Esophagus muscularis mucosa (tissue), 4 donors: ENCODE data around the gene LSM4. TPM values are rescaled to one million over a fixed set of nuclear protein-coding genes. Genes with fewer than 3 reads are reported as not detected.

ENCODE experiments used
- DNase-seq: peaks from one replicate; pipeline ENCODE4 v3.0.0-alpha.2; 2017; ENCODE audit errors: extremely low spot score
- H3K27ac ChIP-seq, 4 donors: fragments of 200-600 bp; sonication (generic); replicated peaks in 1 of 4; 1 replicate in 3 of 4; 2 replicates in 1 of 4; pipeline ENCODE4 v1.5.1; 2016 to 2019; ENCODE audit warnings: mild to moderate bottlenecking in 1 of 4
- H3K27me3 ChIP-seq, 4 donors: fragments of 200-600 bp; sonication (generic); one replicate each; pipeline versions ENCODE4 v1.5.1 to v1.6.0; 2016 to 2019
- H3K36me3 ChIP-seq, 4 donors: fragments of 200-600 bp; sonication (generic); one replicate each; pipeline ENCODE4 v1.5.1; 2016 to 2019
- H3K4me1 ChIP-seq, 4 donors: fragments of 200-600 bp; sonication (generic); one replicate each; pipeline ENCODE4 v1.5.1; 2016 to 2019
- H3K4me3 ChIP-seq, 4 donors: fragments of 200-600 bp; sonication (generic); 1 replicate in 2 of 4; 2 replicates in 2 of 4; pipeline ENCODE4 v1.5.1; 2016 to 2019; ENCODE audit warnings: mild to moderate bottlenecking in 4 of 4, moderate library complexity in 1 of 4
- H3K9me3 ChIP-seq, 4 donors: fragments of 200-600 bp; sonication (generic); 1 replicate in 3 of 4; 2 replicates in 1 of 4; pipeline ENCODE4 v1.5.1; 2016 to 2019
- CTCF ChIP-seq, 3 experiments: fragments of 200-600 bp in 2 of 3; fragments of 450-650 bp in 1 of 3; sonication (generic) in 2 of 3; IDR thresholded peaks; one replicate each; pipeline ENCODE4 v1.5.1; 2017 to 2019; ENCODE audit warnings: antibody characterized with exemption in 3 of 3, mild to moderate bottlenecking in 2 of 3, moderate library complexity in 1 of 3
- EP300 ChIP-seq: sonication (generic); formaldehyde crosslinking; IDR thresholded peaks from one replicate; pipeline ENCODE4 v1.6.1; 2017; ENCODE audit warnings: antibody characterized with exemption
- POLR2A ChIP-seq: fragments of 450-650 bp; IDR thresholded peaks from one replicate; pipeline ENCODE4 v1.6.1; 2017; ENCODE audit warnings: antibody characterized with exemption, moderate library complexity, mild to moderate bottlenecking, low read depth
- POLR2AphosphoS5 ChIP-seq, 2 donors: sonication (generic); formaldehyde crosslinking; IDR thresholded peaks; one replicate each; pipeline ENCODE4 v1.6.1; 2017; ENCODE audit warnings: antibody characterized with exemption in 2 of 2
- WGBS: methylation state at CpG from one replicate; pipeline ENCODE4 v1.1.5; 2018; 5-methylcytosine and 5-hydroxymethylcytosine counted together
- intact Hi-C: fragments of 100-400 bp; cut with DNase I; formaldehyde crosslinking; loops from one replicate; pipeline ENCODE4 v1.15.1; 2023
- total RNA-seq, 4 donors: library from RNA; depleted of rRNA; stranded (reverse); fragments of >200 nt; gene quantifications; one replicate each; pipeline versions ENCODE4 v1.1.0 to v1.2.1, GENCODE V29; 2016

The LSM4 gene
- total RNA-seq, 4 donors from 2014 or later = 86.8 to 116 (median 93.9) TPM

DNA sequence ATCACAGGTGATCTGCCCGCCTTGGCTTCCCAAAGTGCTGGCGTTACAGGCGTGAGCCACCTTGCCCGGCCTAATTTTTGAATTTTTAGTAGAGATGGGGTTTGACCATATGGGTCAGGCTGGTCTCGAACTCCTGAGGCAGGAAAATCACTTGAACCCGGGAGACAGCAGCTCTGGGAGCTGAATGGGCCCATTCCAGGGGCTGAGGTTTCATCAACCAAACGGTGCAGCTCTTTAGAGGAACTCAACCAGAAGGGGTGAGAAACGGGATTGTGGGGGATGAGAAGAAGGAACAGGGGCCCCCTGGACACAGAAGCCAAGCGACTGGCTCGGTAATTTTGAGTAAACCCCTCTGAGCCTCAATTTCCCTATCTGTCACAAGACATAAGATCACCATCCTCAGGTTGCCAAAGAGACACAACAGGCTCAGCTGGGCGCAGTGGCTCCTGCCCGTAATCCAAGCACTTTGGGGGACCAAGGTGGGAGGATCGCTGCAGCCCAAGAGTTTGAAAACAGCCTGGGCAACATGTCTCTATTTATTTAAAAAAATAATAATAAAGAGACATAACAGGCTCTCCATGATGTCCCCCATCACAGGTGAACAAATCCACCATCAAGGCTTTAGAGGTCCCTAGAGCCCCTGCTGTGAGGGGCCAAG is 49.2 kb downstream of the LSM4 start:
- H3K4me1 ChIP-seq = peaks cover 41 to 69% (median 63%) of the 10 kb centered on the region in 4 donors
- no peak overlapping the region for H3K4me3 ChIP-seq
- H3K27me3 ChIP-seq = no peaks in the 10 kb centered on the region
- H3K27ac ChIP-seq = peak overlapping the region; percentile 78 to 100 (median 100)
- 88% methylated on average over 13 of the region's 13 CpGs for WGBS
- TF ChIP-seq EP300 (no peak), POLR2AphosphoS5 (IDR thresholded peaks at IDR 0.05) (peak in 1 of 2 donors; percentile 40), POLR2A (no peak), CTCF (IDR thresholded peaks at IDR 0.05) (no peak)
- DNase-seq = no peak
- no peaks in the 10 kb centered on the region for H3K9me3 ChIP-seq
- intact Hi-C loops = loop anchor here (5.0 kb wide), 1 partner anchor 69 kb away; the partner anchor contains the start of gene PGPEP1
- peaks cover 3 to 25% (median 10%) of the 10 kb centered on the region in 4 donors for H3K36me3 ChIP-seq

DNA sequence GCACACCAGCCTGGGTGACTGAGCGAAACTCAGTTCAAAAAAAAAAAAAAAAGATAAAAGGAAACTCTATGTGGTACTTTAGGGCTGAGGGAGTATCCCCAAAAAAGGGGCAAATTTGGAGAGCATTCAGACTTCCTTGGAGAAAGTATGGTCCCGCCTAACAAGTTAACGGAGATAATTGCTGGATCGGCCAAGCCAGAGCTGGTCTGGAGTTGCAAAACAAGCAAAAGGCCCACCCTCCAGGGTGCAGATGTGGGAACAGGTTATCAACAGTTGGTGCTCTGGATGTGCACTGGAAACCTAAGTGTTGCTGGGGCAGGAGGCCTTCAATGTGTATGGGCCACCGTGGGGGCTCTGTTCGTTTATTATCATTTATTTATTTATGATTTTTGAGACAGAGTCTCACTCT is 51.4 kb downstream of the LSM4 start:
- H3K4me3 ChIP-seq = no peak overlapping the region
- intact Hi-C loops = loop anchor here (5.0 kb wide), 1 partner anchor 71 kb away; the partner anchor contains the start of gene PGPEP1
- no peaks in the 10 kb centered on the region for H3K27me3 ChIP-seq
- peaks cover 8 to 32% (median 20%) of the 10 kb centered on the region in 4 donors for H3K36me3 ChIP-seq
- no peak overlapping the region for H3K27ac ChIP-seq
- peaks cover 24 to 47% (median 41%) of the 10 kb centered on the region in 4 donors for H3K4me1 ChIP-seq
- TF ChIP-seq POLR2AphosphoS5 (IDR thresholded peaks at IDR 0.05) = no peak
- TF ChIP-seq CTCF (IDR thresholded peaks at IDR 0.05) = no peak
- TF ChIP-seq POLR2A = no peak
- TF ChIP-seq EP300 = no peak
- WGBS = 48% methylated on average over 6 of the region's 6 CpGs
- DNase-seq = no peak
- H3K9me3 ChIP-seq = no peaks in the 10 kb centered on the region

GRCh38 chr19:18270326-18270725 is 52.5 kb downstream of the LSM4 start:
- Histone ChIP-seq H3K4me3 (no peak overlapping the region), H3K36me3 (peaks cover 19 to 41% (median 31%) of the 10 kb centered on the region in 4 donors), H3K9me3 (no peaks in the 10 kb centered on the region), H3K27ac (no peak overlapping the region), H3K27me3 (no peaks in the 10 kb centered on the region), H3K4me1 (peaks cover 13 to 36% (median 30%) of the 10 kb centered on the region in 4 donors)
- TF ChIP-seq POLR2AphosphoS5 (IDR thresholded peaks at IDR 0.05) = no peak
- TF ChIP-seq POLR2A = no peak
- TF ChIP-seq CTCF (IDR thresholded peaks at IDR 0.05) = no peak
- TF ChIP-seq EP300 = no peak
- DNase-seq = no peak
- 91% methylated on average over 9 of the region's 9 CpGs for WGBS
- intact Hi-C loops = loop anchor here (5.0 kb wide), 1 partner anchor 72 kb away; the partner anchor contains the start of gene PGPEP1

DNA sequence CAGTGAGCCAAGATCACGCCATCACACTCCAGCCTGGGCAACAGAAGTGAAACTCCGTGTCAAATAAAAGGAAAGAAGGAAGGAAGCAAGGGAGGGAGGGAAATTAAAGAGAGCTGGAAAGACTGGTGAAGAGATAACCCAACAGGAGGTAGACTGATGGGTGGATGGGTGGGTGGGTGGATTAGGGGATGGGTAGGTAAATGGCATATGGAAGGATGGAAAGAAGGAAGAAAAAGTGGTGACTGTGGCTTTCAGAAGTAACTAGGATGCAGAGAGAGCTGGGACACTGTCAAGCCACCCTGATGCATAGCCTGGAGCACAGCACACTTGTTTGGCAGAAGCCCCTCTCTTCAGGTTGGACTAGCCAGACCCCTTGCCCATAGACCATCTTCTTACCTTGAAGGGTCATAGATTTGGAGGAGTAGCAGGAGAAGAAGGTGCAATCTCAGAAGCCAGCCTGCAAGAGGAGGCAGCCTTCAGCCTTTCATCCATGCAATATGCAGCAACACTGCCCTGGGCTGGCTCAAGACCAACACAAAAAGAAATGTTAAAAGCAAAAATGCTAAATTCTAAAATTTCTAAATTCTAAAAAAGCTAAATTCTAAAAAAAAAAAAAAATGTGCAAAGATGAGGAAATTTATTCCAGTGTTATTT is 53.7 kb downstream of the LSM4 start:
- peaks cover 2 to 25% (median 19%) of the 10 kb centered on the region in 4 donors for H3K4me1 ChIP-seq
- 74% methylated on average over 2 of the region's 2 CpGs for WGBS
- peaks cover 20 to 52% (median 42%) of the 10 kb centered on the region in 4 donors for H3K36me3 ChIP-seq
- intact Hi-C loops = no loop called here
- no peak overlapping the region for H3K4me3 ChIP-seq
- H3K9me3 ChIP-seq = no peaks in the 10 kb centered on the region
- no peak for TF ChIP-seq EP300
- TF ChIP-seq POLR2A = no peak
- TF ChIP-seq POLR2AphosphoS5 (IDR thresholded peaks at IDR 0.05) = no peak
- TF ChIP-seq CTCF (IDR thresholded peaks at IDR 0.05) = no peak
- H3K27me3 ChIP-seq = no peaks in the 10 kb centered on the region
- no peak overlapping the region for H3K27ac ChIP-seq
- no peak for DNase-seq
